Activated CD4-positive, alpha-beta T cell treated with anti-CD3 and anti-CD28 coated beads, Interleukin-2, amount 50 U/mL, for 24 hours (primary cell): Measurements from ENCODE around the gene ISLR2.

ENCODE experiments used
- DNase-seq, 2 donors: peaks; one replicate each; pipeline ENCODE4 v3.0.0-alpha.2; 2020; ENCODE audit warnings: low read depth in 1 of 2, low spot score in 1 of 2

ISLR2 gene

GRCh38 chr15:74128785-74129585, 1.4 kb upstream of the ISLR2 start:
- DNase-seq: no peak

- no peak for DNase-seq
These were observed 716 bp upstream of the ISLR2 start for GRCh38 chr15:74129586-74130154.

GRCh38 chr15:74130849-74131627, 652 bp downstream of the ISLR2 start:
- no peak for DNase-seq

- DNase-seq: no peak
These were observed 1.4 kb downstream of the ISLR2 start for GRCh38 chr15:74131628-74132413.

- no peak for DNase-seq
These were observed 2.6 kb downstream of the ISLR2 start for GRCh38 chr15:74132681-74133651.

GRCh38 chr15:74133694-74134386, 3.5 kb downstream of the ISLR2 start:
- DNase-seq: no peak

- no peak for DNase-seq
These were observed 4.1 kb downstream of the ISLR2 start for GRCh38 chr15:74134387-74135027.

- no peak for DNase-seq
These were observed 4.7 kb downstream of the ISLR2 start for GRCh38 chr15:74135041-74135565.

- no peak for DNase-seq
These were observed 6.1 kb downstream of the ISLR2 start for GRCh38 chr15:74136540-74136813.

GRCh38 chr15:74136814-74137536, 6.6 kb downstream of the ISLR2 start:
- no peak for DNase-seq

- no peak for DNase-seq
These were observed 7.1 kb downstream of the ISLR2 start for GRCh38 chr15:74137537-74137894.

- DNase-seq: no peak
These were observed 8.3 kb downstream of the ISLR2 start for GRCh38 chr15:74138642-74139041.

- DNase-seq: no peak
These were observed 11.2 kb downstream of the ISLR2 start for GRCh38 chr15:74141591-74141990.

- DNase-seq: no peak
These were observed 13.9 kb downstream of the ISLR2 start for GRCh38 chr15:74144153-74144775.

- DNase-seq: no peak
These were observed 16.0 kb downstream of the ISLR2 start for GRCh38 chr15:74146277-74146800.

- DNase-seq: no peak
These were observed 16.7 kb downstream of the ISLR2 start for GRCh38 chr15:74147051-74147450.

GRCh38 chr15:74155766-74156417, 25.5 kb downstream of the ISLR2 start:
- DNase-seq: no peak
